HG02763 (cell line): ENCODE data around the gene PPP4C.

ENCODE experiments used
- ATAC-seq: cut with Tn5 transposase; IDR thresholded peaks from one replicate; pipeline ENCODE4 v1.9.1; 2021; ENCODE audit warnings: mild to moderate bottlenecking, moderate library complexity; ENCODE audit not compliant: unreplicated experiment

Gene PPP4C

DNA sequence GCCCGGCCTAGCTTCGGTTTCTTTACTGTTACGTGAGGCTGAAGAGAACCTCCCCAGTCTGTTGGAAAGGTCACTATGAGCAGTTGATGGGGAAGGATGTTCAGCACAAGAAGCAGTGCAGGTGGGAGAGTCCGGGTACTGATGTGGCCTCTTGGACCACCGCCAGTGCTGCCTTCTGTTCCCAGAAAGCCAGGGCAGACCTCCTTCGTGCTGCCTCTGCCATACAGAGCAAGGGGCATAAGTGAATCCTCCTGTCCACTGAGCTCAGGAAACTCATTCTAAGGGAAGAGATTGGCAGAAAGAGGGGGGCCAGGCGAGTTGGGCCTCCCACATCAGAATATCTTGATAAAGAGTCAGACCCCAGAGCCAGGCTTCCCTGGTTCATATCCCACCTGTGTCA lies 3.7 kb downstream of the PPP4C start:
- ATAC-seq, result no peak

DNA sequence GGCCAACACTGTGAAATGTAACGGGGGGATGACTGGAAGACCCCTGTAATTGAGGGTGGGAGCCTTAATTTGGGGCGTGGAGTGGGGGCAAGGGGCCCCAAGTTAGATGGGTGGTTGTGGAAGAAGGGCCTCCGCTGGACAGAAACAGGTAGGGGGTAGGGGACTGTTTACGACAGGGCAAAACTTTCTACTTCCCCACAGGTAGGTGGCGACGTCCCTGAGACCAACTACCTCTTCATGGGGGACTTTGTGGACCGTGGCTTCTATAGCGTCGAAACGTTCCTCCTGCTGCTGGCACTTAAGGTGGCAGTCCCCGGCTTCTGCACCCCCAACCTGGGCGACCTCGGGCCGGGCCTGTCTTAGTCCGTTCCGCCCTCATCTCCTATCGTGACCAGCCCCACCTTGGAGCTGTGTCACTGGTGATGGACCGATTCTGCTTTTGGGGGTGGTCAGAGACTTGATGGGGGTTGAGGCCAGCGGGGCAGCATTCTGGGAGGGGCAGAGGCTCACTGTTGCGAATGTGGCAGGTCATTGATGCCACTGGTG lies 6.8 kb downstream of the PPP4C start:
- no peak for ATAC-seq

DNA sequence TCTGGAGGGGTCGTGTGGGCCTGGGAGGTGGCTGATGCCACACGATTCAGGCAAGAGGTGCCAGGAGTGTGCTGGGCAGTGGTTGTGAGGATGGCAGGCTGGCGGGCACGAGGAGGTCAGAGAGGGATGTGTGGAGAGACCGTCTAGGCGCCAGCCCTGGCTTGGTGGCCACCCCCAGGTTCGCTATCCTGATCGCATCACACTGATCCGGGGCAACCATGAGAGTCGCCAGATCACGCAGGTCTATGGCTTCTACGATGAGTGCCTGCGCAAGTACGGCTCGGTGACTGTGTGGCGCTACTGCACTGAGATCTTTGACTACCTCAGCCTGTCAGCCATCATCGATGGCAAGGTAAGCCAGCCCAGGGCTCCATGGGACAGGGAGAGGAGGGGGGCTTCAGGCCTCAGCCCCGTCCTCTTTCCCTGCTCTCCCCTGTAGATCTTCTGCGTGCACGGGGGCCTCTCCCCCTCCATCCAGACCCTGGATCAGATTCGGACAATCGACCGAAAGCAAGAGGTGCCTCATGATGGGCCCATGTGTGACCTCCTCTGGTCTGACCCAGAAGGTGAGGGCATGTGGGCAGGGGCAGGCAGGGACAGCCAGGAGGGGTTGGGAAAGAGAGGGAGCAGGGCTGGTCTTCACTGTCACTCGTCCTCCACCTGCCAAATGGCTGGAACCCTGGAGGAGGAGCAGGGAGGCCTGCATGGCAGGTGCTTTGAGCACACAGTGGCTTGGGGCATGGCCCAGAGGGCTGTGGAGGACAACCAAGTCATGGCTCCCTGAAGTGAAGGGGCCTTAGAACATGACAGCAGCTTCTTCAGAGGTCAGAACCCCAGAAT lies 7.6 kb downstream of the PPP4C start:
- ATAC-seq, result no peak

DNA sequence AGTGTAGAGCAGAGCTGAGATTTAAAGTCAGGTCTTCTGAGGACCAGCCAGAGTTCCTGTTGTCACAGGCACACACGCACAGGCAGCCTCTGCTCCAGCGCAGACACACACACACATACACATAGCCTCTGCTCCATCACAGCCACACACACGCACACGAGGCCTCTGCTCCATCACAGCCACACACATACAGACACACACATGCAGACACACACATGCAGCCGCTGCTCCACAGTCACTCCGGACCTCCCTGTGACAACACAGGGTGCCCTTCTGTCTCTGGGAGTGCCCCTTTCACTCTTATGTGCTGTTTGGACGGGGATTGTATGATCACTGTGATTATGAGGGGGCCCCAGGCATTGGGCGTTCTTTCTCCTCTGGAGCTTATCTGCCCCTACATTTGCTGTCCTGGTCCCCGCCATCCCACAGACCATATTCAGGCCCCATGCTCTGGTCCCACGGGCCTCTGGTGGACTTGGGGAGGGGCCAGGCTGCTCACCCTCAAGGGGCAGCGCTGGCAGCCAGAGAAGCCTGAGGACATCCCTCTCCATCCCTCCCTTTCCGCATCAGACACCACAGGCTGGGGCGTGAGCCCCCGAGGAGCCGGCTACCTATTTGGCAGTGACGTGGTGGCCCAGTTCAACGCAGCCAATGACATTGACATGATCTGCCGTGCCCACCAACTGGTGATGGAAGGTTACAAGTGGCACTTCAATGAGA lies 8.5 kb downstream of the PPP4C start:
- no peak for ATAC-seq

DNA sequence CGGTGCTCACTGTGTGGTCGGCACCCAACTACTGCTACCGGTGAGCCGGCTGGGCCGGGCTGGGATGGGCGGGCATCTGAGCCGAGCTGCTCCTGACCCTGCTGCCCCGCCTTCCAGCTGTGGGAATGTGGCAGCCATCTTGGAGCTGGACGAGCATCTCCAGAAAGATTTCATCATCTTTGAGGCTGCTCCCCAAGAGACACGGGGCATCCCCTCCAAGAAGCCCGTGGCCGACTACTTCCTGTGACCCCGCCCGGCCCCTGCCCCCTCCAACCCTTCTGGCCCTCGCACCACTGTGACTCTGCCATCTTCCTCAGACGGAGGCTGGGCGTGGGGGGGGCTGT lies 9.0 kb downstream of the PPP4C start:
- no peak for ATAC-seq

DNA sequence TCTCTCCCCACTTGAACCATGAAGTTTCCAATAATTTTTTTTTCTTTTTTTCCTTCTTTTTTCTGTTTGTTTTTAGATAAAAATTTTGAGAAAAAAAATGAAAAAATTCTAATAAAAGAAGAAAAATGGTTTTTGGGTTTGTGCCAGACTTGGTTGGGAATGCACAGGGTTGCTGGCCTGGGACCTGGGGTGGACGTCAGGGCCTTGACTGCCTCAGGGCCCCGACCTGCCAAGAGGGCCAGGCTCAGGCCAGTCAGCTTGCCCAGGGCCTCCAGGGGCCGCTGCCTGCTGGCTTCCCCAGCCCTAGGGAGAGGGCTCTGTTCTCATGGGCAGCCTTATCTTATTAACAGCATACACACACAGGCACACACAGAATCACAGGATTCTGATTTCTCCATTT lies 9.5 kb downstream of the PPP4C start:
- ATAC-seq, result no peak

DNA sequence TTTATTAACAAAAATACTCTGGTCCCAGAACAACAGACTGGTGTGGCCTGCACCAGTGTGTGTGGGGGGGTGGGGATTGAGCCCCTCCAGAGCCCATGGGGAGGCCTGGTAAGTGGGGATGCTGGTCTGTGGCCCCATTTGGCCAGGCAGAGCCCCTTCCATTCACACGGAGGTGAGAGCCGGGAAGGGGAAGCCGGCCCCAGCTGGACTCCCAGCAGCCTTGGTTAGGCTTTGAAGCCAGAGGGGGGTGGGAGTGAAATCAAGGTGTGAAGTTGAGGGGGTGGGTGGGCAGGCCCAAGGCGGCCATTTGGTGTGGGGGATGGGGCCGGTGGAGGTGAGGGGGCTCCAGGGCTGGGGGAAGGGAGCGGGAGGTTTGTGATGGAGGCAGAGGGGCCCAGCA lies 10.0 kb downstream of the PPP4C start:
- ATAC-seq, result no peak

DNA sequence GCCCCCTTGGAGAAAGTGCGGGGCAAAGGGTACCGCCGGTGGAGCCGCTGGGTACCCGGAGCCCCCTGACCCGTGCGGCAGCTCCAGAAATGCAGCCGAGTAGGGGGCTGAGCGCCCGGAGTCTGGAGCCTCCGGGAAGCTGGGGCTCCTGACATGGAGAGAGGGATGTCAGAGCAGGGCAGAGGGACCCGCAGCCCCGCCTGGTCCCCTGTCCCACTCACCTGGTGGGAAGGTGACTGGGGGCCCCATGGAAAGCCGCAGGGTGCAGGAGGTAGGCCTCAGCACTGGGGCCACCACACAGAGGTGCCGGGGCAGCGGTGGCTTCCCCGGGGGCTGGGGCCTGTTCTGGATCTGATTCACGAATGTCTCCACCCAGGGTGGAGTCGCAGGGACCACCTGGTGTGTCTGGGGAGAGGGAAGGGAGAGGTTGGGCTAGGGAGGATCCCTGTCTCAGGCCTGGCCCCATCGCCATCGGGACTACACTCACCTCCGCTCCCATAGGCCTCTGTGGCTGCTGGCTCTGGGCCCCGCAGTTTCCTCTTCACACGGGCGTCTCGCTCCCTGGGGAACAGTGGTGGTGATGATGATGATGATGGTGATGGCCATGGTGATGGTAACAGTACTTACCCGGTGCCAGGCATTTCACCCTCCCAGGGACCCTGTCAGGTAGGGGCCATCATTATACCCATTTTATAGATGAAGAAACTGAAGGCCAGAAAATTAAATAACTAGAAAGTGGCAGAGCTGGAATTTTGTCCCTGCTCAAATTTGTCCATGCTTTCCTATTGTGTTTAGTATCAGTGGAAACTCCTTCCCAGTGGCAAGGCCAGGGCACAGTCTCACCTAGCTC lies 10.7 kb downstream of the PPP4C start:
- ATAC-seq, result no peak

DNA sequence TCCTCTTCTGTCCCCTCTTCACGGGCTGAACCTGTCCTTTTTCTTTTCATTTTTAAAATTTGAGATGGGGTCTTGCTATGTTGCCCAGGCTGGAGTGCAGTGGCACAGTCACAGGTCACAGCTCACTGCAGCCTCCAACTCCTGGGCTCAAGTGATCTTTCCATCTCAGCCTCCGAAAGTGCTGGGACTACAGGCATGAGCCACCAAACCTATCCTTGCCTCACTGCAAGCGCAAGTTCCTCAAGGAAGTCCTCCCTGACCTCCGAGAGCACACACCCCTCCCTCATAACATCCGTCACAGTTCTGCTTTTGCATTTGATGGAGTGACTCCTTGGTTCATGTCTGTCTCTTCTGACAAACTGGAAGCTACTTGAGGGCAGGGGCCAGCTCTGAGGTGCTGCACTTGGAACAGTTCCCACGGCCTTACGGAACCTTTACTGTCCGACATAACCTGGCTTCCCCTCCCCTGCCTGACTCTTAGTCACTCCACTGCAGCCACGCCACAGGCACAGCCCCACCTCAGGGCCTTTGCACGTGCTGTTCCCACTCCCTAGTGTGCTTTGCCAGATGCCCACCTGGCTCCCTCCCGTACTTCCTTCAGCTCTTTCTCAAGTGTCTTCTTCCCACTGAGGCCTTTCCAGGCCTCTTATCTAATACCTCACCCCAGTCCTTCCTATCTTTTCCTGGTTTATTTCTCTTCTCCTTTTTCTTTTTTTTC lies 11.5 kb downstream of the PPP4C start:
- no peak for ATAC-seq

DNA sequence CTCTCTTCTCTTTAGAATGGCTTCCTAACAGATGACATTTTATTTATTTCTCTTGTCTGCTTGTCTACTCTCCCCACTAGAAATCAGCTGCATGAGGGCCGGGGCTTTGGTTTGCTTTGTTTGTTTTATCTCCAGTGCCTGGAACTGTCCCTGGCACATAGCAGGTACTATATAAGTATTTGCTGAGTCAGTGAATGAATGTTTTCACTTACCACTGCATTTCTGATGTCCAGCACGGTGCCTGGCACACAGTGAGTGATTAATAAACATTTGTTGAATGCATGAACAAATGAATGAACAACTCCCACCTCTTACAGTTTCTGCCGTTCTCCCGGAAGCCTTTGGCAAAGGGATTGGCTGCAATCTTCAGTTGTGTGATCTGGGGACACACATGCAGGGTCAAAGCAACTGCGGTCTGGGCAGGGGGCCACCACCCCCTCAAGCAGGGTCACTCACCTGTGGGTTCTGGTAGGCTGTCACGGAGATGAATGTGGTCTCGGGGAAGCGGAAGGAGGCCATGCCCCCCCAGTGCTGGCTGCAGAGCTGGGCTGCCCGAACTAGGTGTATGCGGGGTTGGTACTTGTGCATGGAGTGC lies 12.5 kb downstream of the PPP4C start:
- ATAC-seq, result no peak

DNA sequence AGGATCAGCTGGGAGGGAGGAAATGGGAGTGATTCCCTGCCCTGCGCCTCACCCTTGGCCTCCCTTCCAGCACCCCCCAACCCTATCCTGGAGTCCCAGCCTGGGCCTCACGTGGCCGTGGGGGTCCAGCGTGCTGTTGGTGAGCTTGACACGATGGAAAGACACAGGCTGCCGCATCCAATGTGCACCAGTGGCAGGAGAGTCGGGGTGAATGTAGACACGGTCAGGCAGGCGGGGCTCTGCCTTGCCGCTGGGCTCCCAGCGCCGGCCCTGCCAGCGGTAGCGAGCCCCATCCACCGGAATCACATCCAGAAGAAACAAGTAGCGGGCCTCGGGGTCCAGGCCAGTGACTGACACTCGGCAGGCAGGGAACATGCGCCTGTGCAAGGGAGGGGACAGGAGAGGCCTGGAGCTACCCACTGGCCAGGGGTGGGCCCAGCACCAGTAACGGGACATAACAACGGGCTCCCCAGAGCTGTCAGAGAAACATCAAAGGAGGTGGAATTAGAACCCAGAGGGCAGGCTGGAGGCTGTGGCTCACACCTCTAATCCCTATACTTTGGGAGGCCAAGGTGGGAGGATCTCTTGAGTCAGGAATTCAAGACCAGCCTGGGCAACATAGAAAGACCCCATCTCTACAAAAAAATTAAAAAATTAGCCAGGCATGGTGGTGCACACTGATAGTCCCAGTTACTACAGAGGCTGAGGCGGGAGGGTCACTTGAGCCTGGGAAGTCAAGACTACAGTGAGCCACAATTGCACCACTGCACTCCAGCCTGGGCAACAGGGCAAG lies 13.2 kb downstream of the PPP4C start:
- no peak for ATAC-seq

DNA sequence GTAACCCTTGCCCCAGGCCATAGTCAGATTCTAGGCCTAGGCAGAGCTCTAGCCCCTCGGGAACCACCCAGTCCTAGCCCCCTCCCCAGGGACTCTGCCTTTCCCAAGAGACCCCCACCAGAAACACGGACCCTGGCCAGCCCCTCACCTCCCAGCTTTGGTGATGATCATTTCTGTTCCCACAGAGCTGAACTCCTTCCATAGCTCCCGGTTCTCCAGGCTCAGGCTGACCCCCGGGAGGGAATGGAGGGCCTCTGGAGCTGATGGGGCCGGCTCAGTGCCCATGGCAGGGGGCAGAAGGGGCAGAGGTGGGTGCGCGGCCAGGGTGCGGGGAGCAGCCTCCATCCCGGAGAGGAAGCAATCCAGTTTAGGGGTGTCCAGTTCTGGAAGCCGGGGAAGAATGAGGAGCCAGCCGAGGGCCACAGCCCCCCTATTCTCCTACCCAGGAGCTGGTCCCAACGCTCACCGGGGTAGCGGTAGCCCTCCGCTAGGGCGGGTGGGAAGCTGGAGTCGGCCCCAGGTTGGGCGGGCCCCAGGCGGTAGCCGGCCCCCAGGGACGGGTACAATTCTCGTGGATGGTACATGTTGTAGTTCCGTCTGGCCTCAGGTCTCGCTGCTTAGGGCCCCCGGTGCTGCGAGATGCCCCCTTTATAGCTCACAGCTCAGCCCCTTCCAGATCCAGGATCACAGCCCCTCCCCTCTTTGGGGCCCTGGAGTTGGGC lies 15.0 kb downstream of the PPP4C start:
- no peak for ATAC-seq

DNA sequence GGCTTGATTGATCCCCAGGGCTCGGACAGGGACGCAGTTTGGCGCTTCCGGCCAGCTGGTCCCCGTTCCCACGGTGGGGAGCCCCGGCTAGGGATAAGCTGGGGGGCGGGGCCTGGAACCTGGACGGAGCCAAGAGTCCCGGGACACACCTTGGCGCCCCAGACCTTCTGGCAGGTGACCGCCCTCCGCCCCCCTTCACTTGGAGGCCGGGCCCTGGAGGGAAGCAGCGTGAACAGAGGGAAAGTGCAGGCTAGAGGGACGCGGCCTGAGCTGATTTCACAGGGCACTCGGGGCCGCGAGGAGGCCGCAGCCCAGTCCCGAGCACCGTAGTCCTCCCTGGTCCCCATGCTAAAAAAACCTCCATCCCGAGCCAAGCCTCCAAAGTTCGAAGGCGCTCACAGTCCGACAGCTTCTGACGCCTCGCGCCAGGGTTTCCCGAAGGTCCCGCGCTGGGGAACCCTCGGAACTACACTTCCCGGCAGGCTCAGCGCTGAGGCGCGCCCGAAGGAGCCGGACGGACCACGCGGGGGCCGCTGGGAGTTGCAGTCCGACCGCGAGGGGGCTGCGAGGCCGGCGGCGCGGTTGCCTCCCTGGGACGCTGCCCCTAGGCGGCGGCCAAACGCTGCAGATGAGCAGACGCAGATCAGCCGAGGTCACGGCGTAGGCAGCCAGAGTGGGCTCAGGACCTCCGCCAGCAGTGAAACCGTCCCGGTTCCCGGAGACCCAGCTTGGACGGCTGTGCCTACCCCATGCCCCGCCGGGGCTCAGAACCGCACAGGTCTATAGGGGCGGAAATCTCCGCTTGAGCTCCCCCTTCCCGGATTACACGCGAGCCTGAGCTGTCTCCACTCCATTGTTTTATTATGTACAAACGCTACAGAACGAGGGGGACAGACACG lies 15.9 kb downstream of the PPP4C start, which contains the start of gene TBX6:
Gene TBX6 (minus strand): TSS at position 451 of the 899 bp plus-strand sequence. CDS start 731 bp downstream, outside the sequence.
- ATAC-seq, result peak; percentile 67

DNA sequence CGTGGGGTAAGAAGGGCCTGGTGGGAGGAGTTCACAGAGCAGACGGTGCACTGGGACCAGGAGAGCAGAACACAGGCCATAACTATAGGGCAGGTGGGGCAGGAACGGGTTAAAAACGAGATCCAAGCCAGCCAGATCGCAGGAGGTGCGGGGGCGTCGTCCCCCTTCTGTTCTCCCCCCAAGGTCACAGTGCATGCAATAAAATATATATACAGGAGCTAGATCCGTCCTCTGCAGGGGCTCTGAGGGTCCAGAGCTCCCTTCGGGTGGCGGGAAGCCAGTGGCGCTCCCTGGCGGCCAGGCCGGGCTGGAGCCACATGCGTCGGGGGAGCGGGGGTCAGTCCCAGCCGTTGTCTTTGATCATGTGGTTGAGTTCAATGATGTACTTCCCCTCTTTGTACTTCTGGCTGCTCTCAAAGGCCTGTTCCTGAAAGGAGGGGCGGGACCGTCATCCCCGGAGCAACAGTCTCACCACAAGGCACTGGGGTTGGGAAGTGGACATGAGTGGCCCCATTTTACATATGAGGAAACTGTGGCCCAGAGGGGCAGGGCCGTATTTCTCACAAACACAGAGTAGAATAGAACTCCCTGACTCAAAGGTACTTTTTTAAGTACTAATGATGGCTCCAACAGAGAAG lies 16.7 kb downstream of the PPP4C start:
- peak; percentile 32 for ATAC-seq

DNA sequence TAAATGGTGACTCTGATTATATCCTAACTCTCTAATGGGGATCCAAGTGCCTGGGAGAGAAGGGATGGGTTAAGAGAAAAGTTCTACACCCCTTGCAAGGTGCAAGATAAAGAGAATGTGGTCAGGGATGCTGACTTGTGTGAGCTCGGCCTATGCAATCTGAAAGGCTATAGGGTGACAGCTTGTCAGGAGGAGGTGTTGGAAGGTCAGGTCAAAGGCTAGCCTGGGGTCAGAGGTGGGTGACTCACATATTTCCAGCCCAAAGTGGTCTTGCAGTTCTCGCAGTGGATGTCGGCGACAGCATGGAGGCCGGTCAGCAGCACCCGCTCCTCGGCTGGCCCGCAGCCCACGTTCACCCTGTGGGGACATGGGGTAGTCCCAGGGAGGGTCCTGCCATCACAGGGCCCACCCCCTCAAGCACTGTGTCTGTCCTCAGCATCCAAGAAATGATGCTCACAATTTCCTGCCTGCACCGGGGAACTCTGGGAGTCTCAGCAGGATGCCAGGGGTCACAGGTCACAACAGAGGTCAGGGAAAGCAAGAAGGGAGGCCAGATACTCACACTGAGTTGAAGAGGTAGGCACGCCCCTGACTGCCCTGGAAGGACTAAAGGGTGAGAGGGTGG lies 18.9 kb downstream of the PPP4C start:
- ATAC-seq, result no peak

DNA sequence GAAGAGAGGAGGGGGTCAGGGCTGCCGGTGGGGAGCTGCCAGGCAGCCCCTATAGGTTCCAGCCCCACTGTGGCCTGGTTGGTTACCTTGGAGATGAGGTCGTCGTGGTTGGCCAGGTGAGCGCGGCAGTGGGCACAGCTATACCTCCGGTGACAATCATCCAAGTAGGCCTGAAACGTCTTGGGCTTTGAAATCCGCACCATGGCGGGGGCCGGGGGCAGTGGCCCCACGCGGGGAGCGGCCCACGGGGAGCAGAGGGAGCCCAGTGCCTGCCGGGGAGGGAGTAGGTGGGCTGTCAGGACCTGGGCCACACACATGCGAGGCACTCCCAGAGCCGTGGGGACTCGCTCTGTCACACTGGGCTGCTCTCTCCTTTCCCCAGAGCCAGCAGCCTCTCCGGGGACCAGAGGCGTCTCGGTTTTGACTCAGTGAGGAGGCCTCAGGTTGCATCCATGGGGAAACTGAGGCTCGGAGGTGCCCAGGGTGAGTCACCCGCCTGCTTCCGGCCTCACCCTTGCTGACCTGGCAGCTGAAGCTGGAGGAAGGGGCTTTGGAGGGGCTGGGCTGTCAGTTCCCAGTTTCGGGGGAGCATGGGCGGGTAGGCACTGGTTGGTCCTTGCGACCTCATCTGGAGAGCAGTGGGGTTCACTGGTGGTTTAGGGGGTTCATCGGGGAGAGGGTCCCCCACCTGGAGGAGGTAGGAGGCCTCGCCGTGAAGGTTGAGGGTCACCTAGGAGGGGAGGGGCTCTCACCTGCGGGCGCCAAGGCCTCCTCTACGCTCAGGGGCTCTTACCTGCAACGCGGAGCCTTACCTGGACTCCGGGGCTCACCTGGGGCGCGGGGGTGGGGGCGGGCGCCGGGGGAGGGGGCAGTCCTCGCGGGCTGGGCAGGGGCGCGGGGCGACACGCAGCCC lies 19.6 kb downstream of the PPP4C start:
- ATAC-seq, result no peak
